Uterus (tissue), 4 donors: ENCODE data around the gene SPRR3. TPM values are rescaled to one million over a fixed set of nuclear protein-coding genes. Genes with fewer than 3 reads are reported as not detected.
"Not testable (repeated sequence)": the region's sequence is repeated elsewhere in the genome, so short reads cannot be mapped to it uniquely, and the experiment has no call there.

ENCODE experiments used
- DNase-seq, 2 donors: peaks; one replicate each; pipeline ENCODE4 v3.0.0-alpha.2; 2019 to 2020
- H3K27ac ChIP-seq, 2 donors: fragments of 200-600 bp; sonication (generic); 1 replicate in 1 of 2; 2 replicates in 1 of 2; pipeline ENCODE4 v1.5.1; 2016 to 2018
- H3K27me3 ChIP-seq, 2 donors: fragments of 200-600 bp; sonication (generic); one replicate each; pipeline ENCODE4 v1.5.1; 2018 to 2019; ENCODE audit warnings: control low read depth in 1 of 2
- H3K36me3 ChIP-seq, 2 donors: fragments of 200-600 bp; sonication (generic); one replicate each; pipeline ENCODE4 v1.5.1; 2019; ENCODE audit warnings: control low read depth in 1 of 2
- H3K4me1 ChIP-seq, 2 donors: fragments of 200-600 bp; sonication (generic); one replicate each; pipeline ENCODE4 v1.5.1; 2018 to 2019; ENCODE audit warnings: control low read depth in 1 of 2
- H3K4me3 ChIP-seq, 2 donors: fragments of 200-600 bp; sonication (generic); 1 replicate in 1 of 2; 2 replicates in 1 of 2; pipeline ENCODE4 v1.5.1; 2018 to 2019; ENCODE audit warnings: mild to moderate bottlenecking in 1 of 2
- H3K9me3 ChIP-seq, 2 donors: fragments of 200-600 bp; sonication (generic); one replicate each; pipeline ENCODE4 v1.5.1; 2019; ENCODE audit warnings: control low read depth in 1 of 2
- CTCF ChIP-seq, 4 experiments: fragments of 200-600 bp in 2 of 4; fragments of 450-650 bp in 2 of 4; sonication (generic) in 2 of 4; IDR thresholded peaks; one replicate each; pipeline ENCODE4 v1.5.1; 2016 to 2019; ENCODE audit warnings: antibody characterized with exemption in 4 of 4, mild to moderate bottlenecking in 2 of 4, moderate library complexity in 1 of 4
- POLR2A ChIP-seq, 2 donors: fragments of 450-650 bp; IDR thresholded peaks; one replicate each; pipeline ENCODE4 v1.6.1; 2016; ENCODE audit warnings: antibody characterized with exemption in 2 of 2, mild to moderate bottlenecking in 1 of 2, moderate library complexity in 1 of 2
- intact Hi-C: fragments of 100-400 bp; cut with DNase I; formaldehyde crosslinking; loops from one replicate; pipeline ENCODE4 v1.15.1; 2023; ENCODE audit warnings: low total_unique reads
- total RNA-seq, 4 donors: library from RNA; depleted of rRNA in 3 of 4; stranded (reverse); fragments of >200 nt in 3 of 4; gene quantifications; one replicate each; pipeline versions ENCODE4 v1.1.0 to v1.2.4, GENCODE V29; 2014 to 2023
- donor health status: DM: yes; HTN: yes; CAD: no.

SPRR3 gene
- total RNA-seq, 4 donors from 2014 or later: 0.69 to 0.70 TPM; not detected in 2

- no peak overlapping the region for H3K27ac ChIP-seq
- H3K9me3 ChIP-seq: no peaks in the 10 kb centered on the region
- DNase-seq: no peak
- H3K36me3 ChIP-seq: no peaks in the 10 kb centered on the region
- H3K4me3 ChIP-seq: no peak overlapping the region
- no peaks in the 10 kb centered on the region for H3K4me1 ChIP-seq
- no peak for TF ChIP-seq POLR2A (IDR thresholded peaks at IDR 0.05)
- no peaks in the 10 kb centered on the region for H3K27me3 ChIP-seq
- intact Hi-C loops: no loop called here
Measured at GRCh38 chr1:152995842-152996241, 5.7 kb upstream of the SPRR3 start.

- intact Hi-C loops: no loop called here
- no peaks in the 10 kb centered on the region for H3K27me3 ChIP-seq
- H3K4me3 ChIP-seq: no peak overlapping the region
- H3K9me3 ChIP-seq: no peaks in the 10 kb centered on the region
- TF ChIP-seq CTCF (IDR thresholded peaks at IDR 0.05): no peak
- TF ChIP-seq POLR2A (IDR thresholded peaks at IDR 0.05): no peak
- H3K27ac ChIP-seq: no peak overlapping the region
- no peaks in the 10 kb centered on the region for H3K36me3 ChIP-seq
- no peak for DNase-seq
- no peaks in the 10 kb centered on the region for H3K4me1 ChIP-seq
Measured at GRCh38 chr1:152996633-152997400, 4.7 kb upstream of the SPRR3 start.

GRCh38 chr1:152997901-152998300, 3.6 kb upstream of the SPRR3 start:
- DNase-seq: no peak

GRCh38 chr1:152998476-152998875, 3.1 kb upstream of the SPRR3 start:
- no peaks in the 10 kb centered on the region for H3K9me3 ChIP-seq
- DNase-seq: no peak
- H3K4me3 ChIP-seq: no peak overlapping the region
- H3K4me1 ChIP-seq: no peaks in the 10 kb centered on the region
- intact Hi-C loops: no loop called here
- no peaks in the 10 kb centered on the region for H3K36me3 ChIP-seq
- no peaks in the 10 kb centered on the region for H3K27me3 ChIP-seq
- no peak for TF ChIP-seq CTCF (IDR thresholded peaks at IDR 0.05)
- TF ChIP-seq POLR2A (IDR thresholded peaks at IDR 0.05): no peak
- no peak overlapping the region for H3K27ac ChIP-seq

More at GRCh38 chr1:152997901-152998300, 3.6 kb upstream of the SPRR3 start:
- Histone ChIP-seq H3K4me1 (no peaks in the 10 kb centered on the region), H3K27ac (no peak overlapping the region), H3K4me3 (no peak overlapping the region), H3K9me3 (no peaks in the 10 kb centered on the region), H3K36me3 (no peaks in the 10 kb centered on the region), H3K27me3 (no peaks in the 10 kb centered on the region)
- intact Hi-C loops: no loop called here
- TF ChIP-seq POLR2A (IDR thresholded peaks at IDR 0.05): no peak

GRCh38 chr1:152999818-153000217, 1.7 kb upstream of the SPRR3 start:
- no peak overlapping the region for H3K27ac ChIP-seq
- DNase-seq: no peak
- TF ChIP-seq POLR2A (IDR thresholded peaks at IDR 0.05) (no peak), CTCF (IDR thresholded peaks at IDR 0.05) (no peak)
- H3K4me3 ChIP-seq: no peak overlapping the region
- intact Hi-C loops: no loop called here
- H3K9me3 ChIP-seq: no peaks in the 10 kb centered on the region
- H3K36me3 ChIP-seq: no peaks in the 10 kb centered on the region
- H3K4me1 ChIP-seq: no peaks in the 10 kb centered on the region
- H3K27me3 ChIP-seq: no peaks in the 10 kb centered on the region

- Histone ChIP-seq H3K9me3 (no peaks in the 10 kb centered on the region), H3K27ac (no peak overlapping the region), H3K36me3 (no peaks in the 10 kb centered on the region), H3K4me1 (no peaks in the 10 kb centered on the region), H3K27me3 (no peaks in the 10 kb centered on the region), H3K4me3 (no peak overlapping the region)
- no peak for DNase-seq
- TF ChIP-seq CTCF (IDR thresholded peaks at IDR 0.05): no peak
- TF ChIP-seq POLR2A (IDR thresholded peaks at IDR 0.05): no peak
- intact Hi-C loops: no loop called here
Measured at GRCh38 chr1:153000294-153000693, 1.3 kb upstream of the SPRR3 start.

GRCh38 chr1:153011235-153011758, 9.7 kb downstream of the SPRR3 start:
- H3K36me3 ChIP-seq, H3K4me1 ChIP-seq, H3K9me3 ChIP-seq, intact Hi-C loops, H3K4me3 ChIP-seq, H3K27ac ChIP-seq, H3K27me3 ChIP-seq, DNase-seq: not testable (repeated sequence)

GRCh38 chr1:153021829-153022228, 20.3 kb downstream of the SPRR3 start:
- H3K27me3 ChIP-seq, H3K9me3 ChIP-seq, H3K4me3 ChIP-seq, H3K36me3 ChIP-seq, H3K27ac ChIP-seq, intact Hi-C loops, DNase-seq, H3K4me1 ChIP-seq: not testable (repeated sequence)

- DNase-seq, H3K4me3 ChIP-seq, H3K27me3 ChIP-seq, H3K36me3 ChIP-seq, H3K9me3 ChIP-seq, H3K4me1 ChIP-seq, intact Hi-C loops, H3K27ac ChIP-seq: not testable (repeated sequence)
Measured at GRCh38 chr1:153022340-153022739, 20.8 kb downstream of the SPRR3 start.
